Calu3 (cell line): ENCODE data around the gene MGMT. TPM values are rescaled to one million over a fixed set of nuclear protein-coding genes. Genes with fewer than 3 reads are reported as not detected.

Source experiments
- BruUV-seq: library from RNA; stranded (reverse); fragments of 400-500 nt; replicated peaks from 2 replicates; lab custom pipeline; 2021; lab: Mats Ljungman, UMichigan
- CTCF ChIA-PET: fragments of 300-600 bp; sonication (Branson Sonifier 250); formaldehyde crosslinking; loops from one replicate; lab custom pipeline; 2022; ENCODE audit warnings: antibody characterized with exemption; lab: Charles Lee
- DNase-seq: peaks from one replicate; pipeline ENCODE4 v3.0.0; 2022
- H3K27ac Mint-ChIP-seq: one replicate; pipeline ENCODE4 v1.8.0; 2022; ENCODE audit warnings: mixed read lengths; ENCODE audit not compliant: unreplicated experiment
- H3K27me3 Mint-ChIP-seq: one replicate; pipeline ENCODE4 v1.8.0; 2022; ENCODE audit warnings: mixed read lengths; ENCODE audit not compliant: unreplicated experiment
- H3K36me3 Mint-ChIP-seq: one replicate; pipeline ENCODE4 v1.8.0; 2022; ENCODE audit warnings: mild to moderate bottlenecking, moderate library complexity, mixed read lengths; ENCODE audit not compliant: insufficient read depth, unreplicated experiment
- H3K4me1 Mint-ChIP-seq: one replicate; pipeline ENCODE4 v1.8.0; 2022; ENCODE audit warnings: mild to moderate bottlenecking, low read depth, mixed read lengths; ENCODE audit not compliant: unreplicated experiment
- H3K4me3 Mint-ChIP-seq: one replicate; pipeline ENCODE4 v1.8.0; 2022; ENCODE audit warnings: mild to moderate bottlenecking, low read depth, moderate library complexity, mixed read lengths; ENCODE audit not compliant: unreplicated experiment
- H3K9me3 Mint-ChIP-seq: one replicate; pipeline ENCODE4 v1.8.0; 2022; ENCODE audit warnings: low read depth, mixed read lengths; ENCODE audit not compliant: unreplicated experiment
- CTCF ChIP-seq: fragments of 200-600 bp; IDR thresholded peaks from one replicate; pipeline ENCODE4 v1.8.0; 2022; ENCODE audit warnings: antibody characterized with exemption; ENCODE audit not compliant: unreplicated experiment
- intact Hi-C: fragments of 100-400 bp; cut with micrococcal nuclease; formaldehyde crosslinking; loops from one replicate; pipeline ENCODE4 v1.10.0; 2022; ENCODE audit not compliant: unreplicated experiment
- total RNA-seq: library from RNA; stranded (reverse); gene quantifications from 2 replicates; pipeline ENCODE4 v1.2.3, GENCODE V29; 2022

The MGMT gene
- total RNA-seq, 1 experiment from 2014 or later: 8.3 TPM

GRCh38 chr10:129727071-129727470 lies 260.0 kb downstream of the MGMT start:
- DNase-seq: no peak
- Mint-ChIP-seq H3K9me3 (peaks cover 3% of the 10 kb centered on the region), H3K4me3 (no peak overlapping the region), H3K4me1 (no peaks in the 10 kb centered on the region), H3K27ac (no peak overlapping the region), H3K36me3 (no peaks in the 10 kb centered on the region), H3K27me3 (no peaks in the 10 kb centered on the region)
- CTCF ChIA-PET: no interaction called here
- no TSS peak for BruUV-seq
- intact Hi-C loops: no loop called here
- TF ChIP-seq CTCF: no peak

GRCh38 chr10:129727495-129727894 lies 260.5 kb downstream of the MGMT start:
- no peak overlapping the region for H3K4me3 Mint-ChIP-seq
- CTCF ChIA-PET: no interaction called here

GRCh38 chr10:129728246-129728820 lies 261.3 kb downstream of the MGMT start:
- H3K9me3 Mint-ChIP-seq: peaks cover 3% of the 10 kb centered on the region
- DNase-seq: no peak
- no TSS peak for BruUV-seq
- intact Hi-C loops: no loop called here
- no peaks in the 10 kb centered on the region for H3K36me3 Mint-ChIP-seq
- H3K4me1 Mint-ChIP-seq: no peaks in the 10 kb centered on the region
- H3K27me3 Mint-ChIP-seq: no peaks in the 10 kb centered on the region
- TF ChIP-seq CTCF: no peak
- no peak overlapping the region for H3K27ac Mint-ChIP-seq
- H3K4me3 Mint-ChIP-seq: no peak overlapping the region
- CTCF ChIA-PET: no interaction called here

More at GRCh38 chr10:129727495-129727894, 260.5 kb downstream of the MGMT start:
- TF ChIP-seq CTCF: no peak
- H3K27me3 Mint-ChIP-seq: no peaks in the 10 kb centered on the region
- BruUV-seq: no TSS peak
- no peaks in the 10 kb centered on the region for H3K36me3 Mint-ChIP-seq
- intact Hi-C loops: no loop called here
- H3K9me3 Mint-ChIP-seq: peaks cover 3% of the 10 kb centered on the region
- no peaks in the 10 kb centered on the region for H3K4me1 Mint-ChIP-seq
- H3K27ac Mint-ChIP-seq: no peak overlapping the region
- DNase-seq: no peak

GRCh38 chr10:129728905-129729795 lies 262.1 kb downstream of the MGMT start:
- Mint-ChIP-seq H3K9me3 (peaks cover 3% of the 10 kb centered on the region), H3K27me3 (no peaks in the 10 kb centered on the region), H3K4me1 (no peaks in the 10 kb centered on the region), H3K36me3 (no peaks in the 10 kb centered on the region), H3K4me3 (no peak overlapping the region), H3K27ac (no peak overlapping the region)
- intact Hi-C loops: no loop called here
- CTCF ChIA-PET: no interaction called here
- no TSS peak for BruUV-seq
- no peak for TF ChIP-seq CTCF
- no peak for DNase-seq
